GM12878 (cell line): Measurements from ENCODE around the gene POLR2I. TPM values are rescaled to one million over a fixed set of nuclear protein-coding genes. Genes with fewer than 3 reads are reported as not detected.
A peak's percentile ranks its signal among the peaks of the same experiment; 100 is the strongest.

Source experiments
- BHLHE40 ChIP-seq, 2 experiments: fragments of 450-650 bp in 1 of 2; IDR thresholded peaks; 2 replicates each; pipeline ENCODE4 v1.6.1; 2011 to 2017; ENCODE audit warnings: low read depth in 2 of 2, borderline replicate concordance in 1 of 2, improper control_type of control experiment in 1 of 2, low read length in 1 of 2, mild to moderate bottlenecking in 1 of 2
- BRCA1 ChIP-seq: IDR thresholded peaks from 2 replicates; pipeline ENCODE4 v1.6.1; 2011; ENCODE audit warnings: low read depth, low read length, improper control_type of control experiment
- CBX3 ChIP-seq: fragments of 200-600 bp; sonication (generic); IDR thresholded peaks from 2 replicates; pipeline ENCODE4 v1.6.1; 2016; ENCODE audit warnings: low read depth, borderline replicate concordance
- CREM ChIP-seq: IDR thresholded peaks from 2 replicates; pipeline ENCODE4 v1.6.1; 2014; ENCODE audit warnings: antibody characterized with exemption, low read depth
- DPF2 ChIP-seq: fragments of 450-650 bp; IDR thresholded peaks from 2 replicates; pipeline ENCODE4 v1.6.1; 2017; ENCODE audit warnings: mild to moderate bottlenecking
- FOXK2 ChIP-seq: fragments of 450-650 bp; IDR thresholded peaks from 2 replicates; pipeline ENCODE4 v1.6.1; 2017; ENCODE audit warnings: mild to moderate bottlenecking, moderate library complexity
- IKZF2 ChIP-seq, 2 experiments: fragments of 450-650 bp; IDR thresholded peaks; 2 replicates each; pipeline ENCODE4 v1.6.1; 2017; ENCODE audit warnings: mild to moderate bottlenecking in 2 of 2, moderate library complexity in 2 of 2
- NFYA ChIP-seq: IDR thresholded peaks from 2 replicates; pipeline ENCODE4 v1.6.1; 2011; ENCODE audit warnings: low read depth, mild to moderate bottlenecking, low read length, improper control_type of control experiment, borderline replicate concordance
- NRF1 ChIP-seq: conservative IDR thresholded peaks from 2 replicates; pipeline ENCODE4 v1.6.1; 2011; ENCODE audit warnings: mild to moderate bottlenecking, low read depth, low read length, improper control_type of control experiment
- PAX5 ChIP-seq: IDR thresholded peaks from 2 replicates; pipeline ENCODE4 v1.6.1; 2011; ENCODE audit warnings: low read depth, low read length, borderline replicate concordance
- PAX8 ChIP-seq: fragments of 450-650 bp; IDR thresholded peaks from 2 replicates; pipeline ENCODE4 v1.6.1; 2017; ENCODE audit warnings: mild to moderate bottlenecking, moderate library complexity
- PML ChIP-seq: IDR thresholded peaks from 2 replicates; pipeline ENCODE4 v1.6.1; 2012; ENCODE audit warnings: low read length, inconsistent platforms
- RBBP5 ChIP-seq: fragments of 200-600 bp; sonication (generic); conservative IDR thresholded peaks from 2 replicates; pipeline ENCODE4 v1.6.1; 2016
- SP1 ChIP-seq: IDR thresholded peaks from one replicate; pipeline ENCODE4 v1.6.1; 2011; ENCODE audit warnings: low read depth, low read length
- STAT1 ChIP-seq: fragments of 450-650 bp; conservative IDR thresholded peaks from 2 replicates; pipeline ENCODE4 v1.6.1; 2014; ENCODE audit warnings: antibody characterized with exemption, mild to moderate bottlenecking
- TBL1XR1 ChIP-seq: IDR thresholded peaks from 2 replicates; pipeline ENCODE4 v1.6.1; 2012; ENCODE audit warnings: low read depth, low read length, improper control_type of control experiment
- TCF3 ChIP-seq: IDR thresholded peaks from 2 replicates; pipeline ENCODE4 v1.6.1; 2012; ENCODE audit warnings: low read depth, mild to moderate bottlenecking, low read length, borderline replicate concordance; ENCODE audit not compliant: insufficient read depth
- ZNF274 ChIP-seq: IDR thresholded peaks from one replicate; pipeline ENCODE4 v1.8.0; 2011; ENCODE audit not compliant: insufficient read length, insufficient read depth
- polyA plus RNA-seq, 11 experiments: library from polyadenylated mRNA; depleted of rRNA in 4 of 11; unstranded in 6 of 11; stranded (reverse) in 5 of 11; fragments of >200 nt; fragmentation: Nextera tagmentation in 4 of 11; fragmentation: Illumina TruSeq in 1 of 11; extraction: Ambion mirVana in 4 of 11; extraction: Trizol in 1 of 11; gene quantifications; 1 replicate in 1 of 11; 2 replicates in 10 of 11; pipeline versions ENCODE4 v1.2.1 to v1.2.3, GENCODE V29; 2011 to 2016; ENCODE audit warnings: inconsistent platforms in 2 of 11, missing spikeins in 2 of 11, low read depth in 1 of 11
- total RNA-seq, 4 experiments: library from RNA; depleted of rRNA in 3 of 4; stranded (reverse); fragments of >200 nt in 3 of 4; fragmentation: Illumina TruSeq in 1 of 4; extraction: Trizol in 1 of 4; gene quantifications; 2 replicates each; pipeline versions ENCODE4 v1.2.1 to v1.2.3, GENCODE V29; 2013 to 2021
- TF ChIP-seq, protein P1 (sequence below): IDR thresholded peaks from 2 replicates; pipeline ENCODE4 v1.6.1; 2012; ENCODE audit warnings: improper control_type of control experiment, low read depth, low read length; ENCODE audit not compliant: insufficient replicate concordance
- TF ChIP-seq, protein P2 (sequence below): IDR thresholded peaks from 2 replicates; pipeline ENCODE4 v1.6.1; 2012; ENCODE audit warnings: low read depth, low read length, improper control_type of control experiment
- TF ChIP-seq, protein P3 (sequence below): IDR thresholded peaks from 2 replicates; pipeline ENCODE4 v1.6.1; 2012; ENCODE audit warnings: low read depth, low read length, improper control_type of control experiment
- TF ChIP-seq, protein P4 (sequence below): fragments of 450-650 bp; formaldehyde crosslinking; IDR thresholded peaks from 2 replicates; pipeline ENCODE4 v1.4.0; 2022; ENCODE audit warnings: mild to moderate bottlenecking, moderate library complexity

The POLR2I gene
- total and polyA plus RNA-seq, 10 of the 15 experiments (the other 5 are each of a cell fraction or from before 2014, with no cell fraction given) = 30.9 to 272 (median 202) TPM

DNA sequence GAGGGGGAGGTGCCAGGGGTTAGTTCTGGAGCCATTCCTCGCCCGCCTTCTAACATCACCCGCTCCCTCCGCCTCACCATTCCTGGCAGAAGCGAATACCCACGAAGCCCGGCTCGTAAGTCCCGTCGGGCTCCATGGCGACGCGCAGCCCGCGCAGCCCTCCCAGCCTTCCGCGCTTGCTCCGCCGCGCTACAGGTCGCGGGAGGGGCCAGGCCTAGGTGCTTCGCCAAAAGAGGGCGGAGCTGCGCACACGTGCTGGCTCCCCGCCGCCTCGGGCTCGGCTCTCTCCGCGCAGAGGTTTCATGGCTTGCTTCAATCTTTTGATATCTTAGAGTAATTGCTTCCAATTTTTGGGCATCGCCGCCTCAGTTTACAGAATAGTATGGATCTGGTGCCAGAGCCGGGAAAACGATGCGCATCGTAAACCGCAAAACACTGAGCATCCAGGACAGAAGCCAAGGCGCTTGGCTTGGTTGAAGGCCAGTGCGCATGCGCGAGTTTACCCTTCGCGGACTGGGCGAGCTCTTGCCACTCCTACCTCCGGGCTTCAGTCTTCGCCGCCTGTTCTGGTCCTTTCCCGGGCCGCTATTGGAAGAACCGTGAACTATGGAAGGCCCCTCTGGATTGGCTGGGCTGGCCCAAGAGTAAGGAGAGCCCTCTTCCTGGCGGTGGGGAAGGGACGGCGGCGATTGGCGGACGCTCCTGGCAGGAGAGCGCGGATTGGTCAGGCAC is at the start of gene POLR2I (continued):
- TF ChIP-seq TCF3 (no peak), TBL1XR1 (no peak), PAX5 (no peak), RBBP5 (no peak), PAX8 (no peak), IKZF2 (IDR thresholded peaks at IDR 0.05) (peak; percentile 40 to 58; a peak in 2 of 4 replicates), DPF2 (no peak), STAT1 (peak; percentile 71; the same call in 1 of the 2 replicates), CREM (no peak; the same call in 1 of the 2 replicates), NFYA (peak; percentile 9), PML (peak; percentile 78; the same call in 1 of the 2 replicates), CBX3 (no peak), ZNF274 (no peak), NRF1 (peak; percentile 91), BRCA1 (no peak), BHLHE40 (IDR thresholded peaks at IDR 0.05; ENCODE audit: borderline replicate concordance in 1 of 2, low read depth in 2 of 2, low read length in 1 of 2) (peak; percentile 98 to 99), FOXK2 (no peak), SP1 (peak; percentile 96)
- TF ChIP-seq, protein P1, sequence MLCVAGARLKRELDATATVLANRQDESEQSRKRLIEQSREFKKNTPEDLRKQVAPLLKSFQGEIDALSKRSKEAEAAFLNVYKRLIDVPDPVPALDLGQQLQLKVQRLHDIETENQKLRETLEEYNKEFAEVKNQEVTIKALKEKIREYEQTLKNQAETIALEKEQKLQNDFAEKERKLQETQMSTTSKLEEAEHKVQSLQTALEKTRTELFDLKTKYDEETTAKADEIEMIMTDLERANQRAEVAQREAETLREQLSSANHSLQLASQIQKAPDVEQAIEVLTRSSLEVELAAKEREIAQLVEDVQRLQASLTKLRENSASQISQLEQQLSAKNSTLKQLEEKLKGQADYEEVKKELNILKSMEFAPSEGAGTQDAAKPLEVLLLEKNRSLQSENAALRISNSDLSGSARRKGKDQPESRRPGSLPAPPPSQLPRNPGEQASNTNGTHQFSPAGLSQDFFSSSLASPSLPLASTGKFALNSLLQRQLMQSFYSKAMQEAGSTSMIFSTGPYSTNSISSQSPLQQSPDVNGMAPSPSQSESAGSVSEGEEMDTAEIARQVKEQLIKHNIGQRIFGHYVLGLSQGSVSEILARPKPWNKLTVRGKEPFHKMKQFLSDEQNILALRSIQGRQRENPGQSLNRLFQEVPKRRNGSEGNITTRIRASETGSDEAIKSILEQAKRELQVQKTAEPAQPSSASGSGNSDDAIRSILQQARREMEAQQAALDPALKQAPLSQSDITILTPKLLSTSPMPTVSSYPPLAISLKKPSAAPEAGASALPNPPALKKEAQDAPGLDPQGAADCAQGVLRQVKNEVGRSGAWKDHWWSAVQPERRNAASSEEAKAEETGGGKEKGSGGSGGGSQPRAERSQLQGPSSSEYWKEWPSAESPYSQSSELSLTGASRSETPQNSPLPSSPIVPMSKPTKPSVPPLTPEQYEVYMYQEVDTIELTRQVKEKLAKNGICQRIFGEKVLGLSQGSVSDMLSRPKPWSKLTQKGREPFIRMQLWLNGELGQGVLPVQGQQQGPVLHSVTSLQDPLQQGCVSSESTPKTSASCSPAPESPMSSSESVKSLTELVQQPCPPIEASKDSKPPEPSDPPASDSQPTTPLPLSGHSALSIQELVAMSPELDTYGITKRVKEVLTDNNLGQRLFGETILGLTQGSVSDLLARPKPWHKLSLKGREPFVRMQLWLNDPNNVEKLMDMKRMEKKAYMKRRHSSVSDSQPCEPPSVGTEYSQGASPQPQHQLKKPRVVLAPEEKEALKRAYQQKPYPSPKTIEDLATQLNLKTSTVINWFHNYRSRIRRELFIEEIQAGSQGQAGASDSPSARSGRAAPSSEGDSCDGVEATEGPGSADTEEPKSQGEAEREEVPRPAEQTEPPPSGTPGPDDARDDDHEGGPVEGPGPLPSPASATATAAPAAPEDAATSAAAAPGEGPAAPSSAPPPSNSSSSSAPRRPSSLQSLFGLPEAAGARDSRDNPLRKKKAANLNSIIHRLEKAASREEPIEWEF = no peak
- TF ChIP-seq, protein P2, sequence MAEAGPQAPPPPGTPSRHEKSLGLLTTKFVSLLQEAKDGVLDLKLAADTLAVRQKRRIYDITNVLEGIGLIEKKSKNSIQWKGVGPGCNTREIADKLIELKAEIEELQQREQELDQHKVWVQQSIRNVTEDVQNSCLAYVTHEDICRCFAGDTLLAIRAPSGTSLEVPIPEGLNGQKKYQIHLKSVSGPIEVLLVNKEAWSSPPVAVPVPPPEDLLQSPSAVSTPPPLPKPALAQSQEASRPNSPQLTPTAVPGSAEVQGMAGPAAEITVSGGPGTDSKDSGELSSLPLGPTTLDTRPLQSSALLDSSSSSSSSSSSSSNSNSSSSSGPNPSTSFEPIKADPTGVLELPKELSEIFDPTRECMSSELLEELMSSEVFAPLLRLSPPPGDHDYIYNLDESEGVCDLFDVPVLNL = peak; percentile 61
- TF ChIP-seq, protein P3, sequence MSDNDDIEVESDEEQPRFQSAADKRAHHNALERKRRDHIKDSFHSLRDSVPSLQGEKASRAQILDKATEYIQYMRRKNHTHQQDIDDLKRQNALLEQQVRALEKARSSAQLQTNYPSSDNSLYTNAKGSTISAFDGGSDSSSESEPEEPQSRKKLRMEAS = peak; percentile 100
- TF ChIP-seq, protein P4, sequence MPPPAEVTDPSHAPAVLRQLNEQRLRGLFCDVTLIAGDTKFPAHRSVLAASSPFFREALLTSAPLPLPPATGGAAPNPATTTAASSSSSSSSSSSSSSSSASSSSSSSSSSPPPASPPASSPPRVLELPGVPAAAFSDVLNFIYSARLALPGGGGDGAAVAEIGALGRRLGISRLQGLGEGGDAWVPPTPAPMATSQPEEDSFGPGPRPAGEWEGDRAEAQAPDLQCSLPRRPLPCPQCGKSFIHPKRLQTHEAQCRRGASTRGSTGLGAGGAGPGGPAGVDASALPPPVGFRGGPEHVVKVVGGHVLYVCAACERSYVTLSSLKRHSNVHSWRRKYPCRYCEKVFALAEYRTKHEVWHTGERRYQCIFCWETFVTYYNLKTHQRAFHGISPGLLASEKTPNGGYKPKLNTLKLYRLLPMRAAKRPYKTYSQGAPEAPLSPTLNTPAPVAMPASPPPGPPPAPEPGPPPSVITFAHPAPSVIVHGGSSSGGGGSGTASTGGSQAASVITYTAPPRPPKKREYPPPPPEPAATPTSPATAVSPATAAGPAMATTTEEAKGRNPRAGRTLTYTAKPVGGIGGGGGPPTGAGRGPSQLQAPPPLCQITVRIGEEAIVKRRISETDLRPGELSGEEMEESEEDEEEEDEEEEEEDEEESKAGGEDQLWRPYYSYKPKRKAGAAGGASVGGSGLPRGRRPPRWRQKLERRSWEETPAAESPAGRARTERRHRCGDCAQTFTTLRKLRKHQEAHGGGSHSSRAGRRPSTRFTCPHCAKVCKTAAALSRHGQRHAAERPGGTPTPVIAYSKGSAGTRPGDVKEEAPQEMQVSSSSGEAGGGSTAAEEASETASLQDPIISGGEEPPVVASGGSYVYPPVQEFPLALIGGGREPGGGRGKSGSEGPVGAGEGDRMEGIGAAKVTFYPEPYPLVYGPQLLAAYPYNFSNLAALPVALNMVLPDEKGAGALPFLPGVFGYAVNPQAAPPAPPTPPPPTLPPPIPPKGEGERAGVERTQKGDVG (CRISPR knock-in tag) = no peak
